K562 (cell line): ENCODE data around the gene ADTRP.

Experiments
- ARID3A ChIP-seq: IDR thresholded peaks from 2 replicates; pipeline ENCODE4 v1.6.1; 2012; ENCODE audit warnings: low read depth, low read length, improper control_type of control experiment, borderline replicate concordance
- BRF1 ChIP-seq: IDR thresholded peaks from 3 replicates; pipeline ENCODE4 v1.6.1; 2011; ENCODE audit warnings: borderline replicate concordance, mild to moderate bottlenecking; ENCODE audit not compliant: insufficient read length; ENCODE audit errors: extremely low read depth
- CTCF ChIP-seq, 3 experiments: IDR thresholded peaks in 2 of 3; conservative IDR thresholded peaks in 1 of 3; 2 replicates each; pipeline ENCODE4 v1.5.1; 2011 to 2012; ENCODE audit warnings: low read length in 3 of 3, mild to moderate bottlenecking in 3 of 3, control low read depth in 2 of 3, improper control_type of control experiment in 1 of 3, inconsistent platforms in 1 of 3, low read depth in 1 of 3, mixed read lengths in 1 of 3, moderate library complexity in 1 of 3; ENCODE audit not compliant: insufficient read depth in 2 of 3
- HDAC6 ChIP-seq: IDR thresholded peaks from 2 replicates; pipeline ENCODE4 v1.6.1; 2012; ENCODE audit warnings: low read depth, mild to moderate bottlenecking, control low read depth, inconsistent platforms, low read length, moderate library complexity
- MLLT1 ChIP-seq, 2 experiments: fragments of 450-650 bp; IDR thresholded peaks; 2 replicates each; pipeline ENCODE4 v1.6.1; 2016
- NRF1 ChIP-seq, 2 experiments: fragments of 450-650 bp; IDR thresholded peaks in 1 of 2; conservative IDR thresholded peaks in 1 of 2; 2 replicates each; pipeline ENCODE4 v1.6.1; 2014; ENCODE audit warnings: mild to moderate bottlenecking in 2 of 2
- ZBTB7A ChIP-seq: IDR thresholded peaks from 2 replicates; pipeline ENCODE4 v1.6.1; 2011; ENCODE audit warnings: low read depth, mild to moderate bottlenecking, low read length, moderate library complexity, borderline replicate concordance; ENCODE audit not compliant: control insufficient read depth
- ZNF24 ChIP-seq: fragments of 450-650 bp; IDR thresholded peaks from 2 replicates; pipeline ENCODE4 v1.6.1; 2016

GRCh38 chr6:11775791-11776409, 2.7 kb downstream of the ADTRP start:
- TF ChIP-seq ZBTB7A, result no peak
- no peak for TF ChIP-seq MLLT1 (IDR thresholded peaks at IDR 0.05)
- TF ChIP-seq NRF1 (conservative IDR thresholded peaks at IDR 0.05 in 1 of 2, IDR thresholded peaks at IDR 0.05 in 1 of 2), result no peak
- TF ChIP-seq HDAC6, result no peak
- TF ChIP-seq ZNF24, result no peak
- no peak for TF ChIP-seq BRF1
- no peak for TF ChIP-seq ARID3A
- no peak for TF ChIP-seq CTCF (IDR thresholded peaks at IDR 0.05 in 2 of 3, conservative IDR thresholded peaks at IDR 0.05 in 1 of 3; ENCODE audit: insufficient read depth in 2 of 3, low read depth in 1 of 3, low read length in 3 of 3)
